Trophoblast cell (in vitro differentiated cells and primary cell): Measurements from ENCODE around the gene MXRA7.

ENCODE experiments used
- DNase-seq, 2 donors: peaks; one replicate each; pipeline ENCODE4 v3.0.0-alpha.2; 2016
- H2AFZ ChIP-seq: 2 replicates; pipeline ENCODE4 v1.6.1; 2013; ENCODE audit warnings: low read length, moderate library complexity, mild to moderate bottlenecking; ENCODE audit not compliant: insufficient read depth, poor library complexity
- H2AK5ac ChIP-seq: 2 replicates; pipeline ENCODE4 v1.6.1; 2013; ENCODE audit warnings: mild to moderate bottlenecking, low read length
- H2BK120ac ChIP-seq: 2 replicates; pipeline ENCODE4 v1.6.1; 2013; ENCODE audit warnings: low read length, mild to moderate bottlenecking, moderate library complexity; ENCODE audit not compliant: insufficient read depth, poor library complexity
- H2BK12ac ChIP-seq: 2 replicates; pipeline ENCODE4 v1.6.1; 2013; ENCODE audit warnings: mild to moderate bottlenecking, low read length, moderate library complexity
- H2BK5ac ChIP-seq: 2 replicates; pipeline ENCODE4 v1.6.1; 2013; ENCODE audit warnings: low read length, low read depth, moderate library complexity, mild to moderate bottlenecking; ENCODE audit not compliant: poor library complexity
- H3K14ac ChIP-seq: 2 replicates; pipeline ENCODE4 v1.6.1; 2013; ENCODE audit warnings: mild to moderate bottlenecking, low read length
- H3K18ac ChIP-seq: 2 replicates; pipeline ENCODE4 v1.6.1; 2013; ENCODE audit warnings: mild to moderate bottlenecking, low read length
- H3K23ac ChIP-seq: 2 replicates; pipeline ENCODE4 v1.6.1; 2013; ENCODE audit warnings: low read length
- H3K27ac ChIP-seq: 2 replicates; pipeline ENCODE4 v1.5.1; 2013; ENCODE audit warnings: low read depth, mild to moderate bottlenecking, inconsistent platforms, low read length, moderate library complexity
- H3K27me3 ChIP-seq: 2 replicates; pipeline ENCODE4 v1.6.1; 2013; ENCODE audit warnings: inconsistent platforms, mild to moderate bottlenecking, low read length, moderate library complexity; ENCODE audit not compliant: insufficient read depth
- H3K36me3 ChIP-seq, 2 experiments: 1 replicate in 1 of 2; 2 replicates in 1 of 2; pipeline ENCODE4 v1.6.1; 2013; ENCODE audit warnings: low read length in 2 of 2, mild to moderate bottlenecking in 2 of 2, moderate library complexity in 1 of 2; ENCODE audit not compliant: insufficient read depth in 2 of 2, control insufficient read depth in 1 of 2
- H3K4ac ChIP-seq: 2 replicates; pipeline ENCODE4 v1.6.1; 2013; ENCODE audit warnings: low read depth, mild to moderate bottlenecking, low read length, moderate library complexity
- H3K4me1 ChIP-seq, 2 experiments: 1 replicate in 1 of 2; 2 replicates in 1 of 2; pipeline ENCODE4 v1.6.1; 2013; ENCODE audit warnings: low read length in 2 of 2, mild to moderate bottlenecking in 2 of 2, moderate library complexity in 1 of 2; ENCODE audit not compliant: insufficient read depth in 2 of 2, control insufficient read depth in 1 of 2
- H3K4me2 ChIP-seq: 2 replicates; pipeline ENCODE4 v1.6.1; 2013; ENCODE audit warnings: inconsistent platforms, mild to moderate bottlenecking, low read length, moderate library complexity
- H3K4me3 ChIP-seq: 2 replicates; pipeline ENCODE4 v1.5.1; 2013; ENCODE audit warnings: mild to moderate bottlenecking, low read depth, low read length, inconsistent platforms
- H3K79me1 ChIP-seq: one replicate; pipeline ENCODE4 v1.6.1; 2013; ENCODE audit warnings: low read length
- H3K79me2 ChIP-seq: 2 replicates; pipeline ENCODE4 v1.6.1; 2013; ENCODE audit warnings: low read length, mild to moderate bottlenecking; ENCODE audit not compliant: control insufficient read depth, insufficient read depth, poor library complexity
- H3K9ac ChIP-seq: 2 replicates; pipeline ENCODE4 v1.6.1; 2013; ENCODE audit warnings: mild to moderate bottlenecking, low read length
- H3K9me3 ChIP-seq: 2 replicates; pipeline ENCODE4 v1.6.1; 2013; ENCODE audit warnings: low read depth, mild to moderate bottlenecking, control low read depth, inconsistent platforms, low read length; ENCODE audit not compliant: insufficient read depth
- H4K12ac ChIP-seq: 2 replicates; pipeline ENCODE4 v1.6.1; 2013; ENCODE audit warnings: low read depth, mild to moderate bottlenecking, low read length, moderate library complexity
- H4K8ac ChIP-seq: 2 replicates; pipeline ENCODE4 v1.6.1; 2013; ENCODE audit warnings: low read depth, mild to moderate bottlenecking, low read length, moderate library complexity
- H4K91ac ChIP-seq: one replicate; pipeline ENCODE4 v1.6.1; 2013; ENCODE audit warnings: low read depth, mild to moderate bottlenecking, low read length, moderate library complexity
- WGBS: extraction: QIAGEN DNeasy Blood & Tissue Kit; methylation state at CpG from one replicate; pipeline ENCODE4 v1.1.7; 2013; ENCODE audit warnings: missing lambda C conversion rate; ENCODE audit not compliant: insufficient read length, insufficient coverage; ENCODE audit errors: extremely low coverage; 5-methylcytosine and 5-hydroxymethylcytosine counted together

The MXRA7 gene

DNA sequence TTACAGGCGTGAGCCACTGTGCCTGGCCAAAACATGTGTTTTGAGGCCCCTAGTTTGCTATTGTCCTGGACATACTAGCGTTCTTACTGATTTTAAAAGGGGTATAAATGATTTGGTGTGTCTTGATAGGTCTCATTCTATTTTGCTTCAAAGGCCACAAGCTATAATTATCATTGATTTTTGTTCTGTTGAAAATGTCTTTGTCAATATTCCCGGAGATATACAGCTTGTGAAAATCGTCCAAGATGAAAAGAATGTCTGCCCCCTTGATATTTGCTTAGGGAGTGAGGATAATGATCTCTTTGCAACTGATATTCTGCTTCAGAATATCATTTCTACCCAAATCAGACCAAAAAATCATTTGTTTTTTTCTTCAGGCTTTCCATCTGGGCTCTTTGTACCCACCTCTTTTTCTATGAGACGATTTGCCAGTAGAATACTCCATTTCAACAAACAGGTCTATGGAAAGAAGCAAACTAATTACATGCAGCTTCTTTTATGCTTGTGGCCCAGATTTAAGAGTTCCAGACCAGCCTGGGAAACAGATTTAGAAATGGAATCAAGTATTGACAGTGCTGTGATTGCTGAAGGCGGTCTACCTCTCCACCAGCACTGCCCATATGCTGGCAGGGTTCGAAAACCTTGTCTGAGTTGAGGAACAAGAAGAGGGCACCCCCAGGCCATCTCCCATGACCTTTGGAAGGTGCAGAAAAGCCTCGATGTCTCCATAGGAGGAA is 53.1 kb downstream of the MXRA7 start:
- peaks cover 16 to 17% of the 10 kb centered on the region in 2 experiments for H3K4me1 ChIP-seq
- no peaks in the 10 kb centered on the region for H3K27me3 ChIP-seq
- no peak for DNase-seq

DNA sequence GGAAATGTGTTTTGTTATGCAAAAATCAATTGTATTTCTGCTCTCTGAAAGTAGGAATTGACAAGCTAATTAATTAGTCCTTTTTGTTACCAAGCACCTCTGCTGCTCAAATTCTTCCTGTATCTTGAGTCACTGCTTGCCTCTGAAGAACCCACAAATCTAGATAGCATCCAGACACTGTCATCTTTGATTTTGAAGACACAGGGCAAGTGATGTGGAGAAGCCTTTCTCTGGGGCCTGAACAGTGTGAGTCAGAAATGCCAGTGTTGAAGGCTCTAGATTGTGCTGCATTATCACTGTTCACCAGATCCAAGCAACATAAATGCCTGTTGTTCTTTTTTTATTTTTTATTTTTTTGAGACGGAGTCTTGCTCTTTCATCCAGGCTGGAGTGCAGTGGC is 56.4 kb downstream of the MXRA7 start:
- WGBS: no CpG with 5 or more reads among the region's 1 CpG
- Histone ChIP-seq H3K79me2 (no peaks in the 10 kb centered on the region), H3K9ac (no peak overlapping the region), H3K27ac (no peak overlapping the region), H3K14ac (no peak overlapping the region), H3K4me3 (no peak overlapping the region), H3K79me1 (no peaks in the 10 kb centered on the region), H3K4ac (no peak overlapping the region), H3K4me2 (no peak overlapping the region), H2BK5ac (no peak overlapping the region), H3K4me1 (peaks cover 9 to 11% of the 10 kb centered on the region in 2 experiments), H3K23ac (no peak overlapping the region), H4K8ac (no peak overlapping the region), H3K9me3 (no peaks in the 10 kb centered on the region), H3K18ac (no peak overlapping the region), H4K12ac (no peak overlapping the region), H2AFZ (no peak overlapping the region), H2BK12ac (no peak overlapping the region), H3K36me3 (no peaks in the 10 kb centered on the region), H4K91ac (no peak overlapping the region), H2BK120ac (no peak overlapping the region), H3K27me3 (peaks cover 4% of the 10 kb centered on the region), H2AK5ac (no peak overlapping the region)
- DNase-seq: peak in 1 of 2 donors; percentile 59

More for the DNA sequence above, 53.1 kb downstream of the MXRA7 start:
- Histone ChIP-seq H3K4ac (no peak overlapping the region), H3K9ac (no peak overlapping the region), H2BK12ac (peak overlapping the region; percentile 37), H3K4me3 (no peak overlapping the region), H3K79me2 (no peaks in the 10 kb centered on the region), H3K23ac (no peak overlapping the region), H4K12ac (no peak overlapping the region), H2AFZ (no peak overlapping the region), H2BK5ac (no peak overlapping the region), H3K36me3 (no peaks in the 10 kb centered on the region), H3K14ac (no peak overlapping the region), H3K18ac (no peak overlapping the region), H3K27ac (no peak overlapping the region), H2AK5ac (no peak overlapping the region), H4K8ac (no peak overlapping the region), H3K79me1 (peaks cover 2% of the 10 kb centered on the region), H3K9me3 (no peaks in the 10 kb centered on the region), H3K4me2 (no peak overlapping the region), H2BK120ac (peak overlapping the region; percentile 28), H4K91ac (no peak overlapping the region)
- whole genome bisulfite sequencing: no CpG with 5 or more reads among the region's 8 CpGs

DNA sequence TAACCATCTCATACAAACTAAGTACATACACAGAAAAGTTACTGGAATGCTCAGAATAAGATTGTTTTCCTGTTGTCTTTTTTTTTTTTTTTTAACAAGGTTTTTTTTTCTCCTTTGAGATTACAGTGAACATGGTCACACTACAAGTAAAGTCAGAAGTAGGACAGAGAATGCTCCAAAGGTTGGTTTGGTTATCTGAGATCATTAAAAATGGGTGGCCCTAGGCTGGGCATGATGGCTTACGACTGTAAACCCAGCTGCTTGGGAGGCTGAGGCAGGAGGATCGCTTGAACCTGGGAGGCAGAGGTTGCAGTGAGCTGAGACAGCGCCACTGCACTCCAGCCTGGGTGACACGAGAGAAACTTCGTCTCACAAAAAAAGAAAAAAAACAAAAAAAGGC is 60.3 kb downstream of the MXRA7 start:
- H3K9ac ChIP-seq: no peak overlapping the region
- no peaks in the 10 kb centered on the region for H3K79me2 ChIP-seq
- no peak overlapping the region for H2BK12ac ChIP-seq
- H4K12ac ChIP-seq: no peak overlapping the region
- no peak overlapping the region for H4K8ac ChIP-seq
- H3K4me2 ChIP-seq: no peak overlapping the region
- no peak overlapping the region for H3K4ac ChIP-seq
- H3K9me3 ChIP-seq: peaks cover 2% of the 10 kb centered on the region
- no peak overlapping the region for H3K23ac ChIP-seq
- no peaks in the 10 kb centered on the region for H3K79me1 ChIP-seq
- H2BK5ac ChIP-seq: no peak overlapping the region
- no peak overlapping the region for H3K27ac ChIP-seq
- H3K4me1 ChIP-seq: no peaks in the 10 kb centered on the region
- H2AK5ac ChIP-seq: no peak overlapping the region
- no peak overlapping the region for H3K18ac ChIP-seq
- no peak overlapping the region for H4K91ac ChIP-seq
- H3K27me3 ChIP-seq: peaks cover 4% of the 10 kb centered on the region
- no peak overlapping the region for H3K14ac ChIP-seq
- no peak overlapping the region for H2AFZ ChIP-seq
- no CpG with 5 or more reads among the region's 5 CpGs for WGBS
- DNase-seq: no peak
- no peak overlapping the region for H2BK120ac ChIP-seq
- no peak overlapping the region for H3K4me3 ChIP-seq
- H3K36me3 ChIP-seq: no peaks in the 10 kb centered on the region

DNA sequence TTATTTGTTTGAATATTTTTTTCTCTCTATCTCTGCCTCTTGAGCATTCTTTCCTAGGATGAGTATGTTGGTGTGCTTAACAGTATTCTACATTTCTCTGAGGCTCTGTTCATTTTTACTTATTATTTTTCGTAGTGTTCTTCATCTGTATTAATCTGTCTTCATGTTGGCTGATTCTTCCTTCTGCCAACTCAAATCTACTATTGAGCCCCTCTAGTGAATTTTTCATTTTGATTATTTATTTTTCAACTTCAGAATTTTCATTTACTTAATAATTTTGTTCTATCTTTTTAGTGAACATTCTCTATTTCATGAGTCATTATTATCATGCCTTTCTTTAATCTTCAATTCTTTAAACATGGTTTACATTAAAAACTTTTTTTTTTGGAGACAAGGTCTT is 64.1 kb downstream of the MXRA7 start:
- WGBS: no CpG with 5 or more reads among the region's 1 CpG
- Histone ChIP-seq H2AK5ac (no peak overlapping the region), H3K9me3 (peaks cover 4% of the 10 kb centered on the region), H3K79me2 (no peaks in the 10 kb centered on the region), H3K4ac (no peak overlapping the region), H2BK5ac (no peak overlapping the region), H3K79me1 (no peaks in the 10 kb centered on the region), H3K18ac (no peak overlapping the region), H3K4me1 (no peaks in the 10 kb centered on the region), H3K4me3 (no peak overlapping the region), H3K23ac (no peak overlapping the region), H4K12ac (no peak overlapping the region), H3K9ac (no peak overlapping the region), H3K14ac (no peak overlapping the region), H2BK12ac (no peak overlapping the region), H3K27ac (no peak overlapping the region), H4K8ac (no peak overlapping the region), H3K27me3 (peaks cover 3% of the 10 kb centered on the region), H3K36me3 (no peaks in the 10 kb centered on the region), H2BK120ac (no peak overlapping the region), H2AFZ (no peak overlapping the region), H3K4me2 (no peak overlapping the region), H4K91ac (no peak overlapping the region)
- no peak for DNase-seq
